ENCODE results near the gene PRPF19.
"Not testable (repeated sequence)": the region's sequence is repeated elsewhere in the genome, so short reads cannot be mapped to it uniquely, and the experiment has no call there.

Gene PRPF19

DNA sequence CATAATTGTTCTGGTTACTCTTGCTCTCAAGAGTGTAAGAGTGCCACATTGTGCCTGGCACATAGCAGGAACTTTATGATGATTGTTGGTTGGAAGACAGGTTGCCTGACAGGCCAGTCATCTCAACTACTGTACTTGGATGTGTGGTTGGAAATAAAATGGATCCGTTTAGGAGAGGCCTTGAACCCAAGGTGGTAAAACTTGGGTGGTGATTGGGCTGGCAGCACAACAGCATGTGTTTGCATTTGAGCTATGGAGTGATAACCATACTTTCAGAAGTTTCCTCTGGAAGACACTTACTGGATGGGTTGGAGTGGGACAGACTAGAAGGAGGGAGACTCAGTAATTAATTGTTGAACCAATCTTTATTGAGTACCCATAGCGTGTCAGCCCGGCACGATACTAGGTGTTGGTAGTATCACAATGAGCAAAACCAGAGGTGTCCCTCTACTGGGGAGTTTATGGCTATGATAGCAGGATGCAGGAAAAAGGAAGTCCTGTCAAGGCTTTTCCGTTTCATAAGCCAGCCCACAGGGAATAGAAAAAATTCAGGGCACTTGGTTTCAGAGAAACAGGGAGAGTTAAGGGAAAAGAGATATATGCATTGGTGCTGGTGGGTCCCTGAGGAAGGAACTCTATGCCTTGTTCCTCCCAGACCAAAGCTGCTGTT, 4.5 kb upstream of the PRPF19 start:
- Histone ChIP-seq H3K27me3 (ENCODE audit: low read length) (no peaks in the 10 kb centered on the region), H4K20me1 (ENCODE audit: low read depth, low read length) (no peaks in the 10 kb centered on the region), H3K36me3 (ENCODE audit: low read length) (no peaks in the 10 kb centered on the region), H3K9me3 (ENCODE audit: insufficient read depth, low read length) (no peaks in the 10 kb centered on the region), H3K4me3 (ENCODE audit: insufficient read depth, low read length, poor library complexity, severe bottlenecking) (no peak overlapping the region), H3K79me2 (ENCODE audit: insufficient read depth, low read length) (peaks cover 7% of the 10 kb centered on the region), H3K9ac (ENCODE audit: low read length) (no peak overlapping the region), H3K9me2 (replicated peaks; ENCODE audit: insufficient read depth, low read length) (no peaks in the 10 kb centered on the region), H3F3A (ENCODE audit: insufficient read depth) (peaks cover 8% of the 10 kb centered on the region), H3K4me2 (ENCODE audit: low read depth, low read length, poor library complexity, severe bottlenecking) (no peak overlapping the region), H2AFZ (ENCODE audit: low read depth, low read length, severe bottlenecking) (no peak overlapping the region), H3K27ac (ENCODE audit: low read depth, low read length) (no peak overlapping the region)
- no peak for TF ChIP-seq CTCF (IDR thresholded peaks at IDR 0.05; ENCODE audit: insufficient read depth, low read length, poor library complexity, severe bottlenecking)

GRCh38 chr11:60910281-60910687, 3.9 kb upstream of the PRPF19 start:
- Histone ChIP-seq H3K36me3 (ENCODE audit: low read length) (no peaks in the 10 kb centered on the region), H3K79me2 (ENCODE audit: insufficient read depth, low read length) (peaks cover 10% of the 10 kb centered on the region), H3K4me2 (ENCODE audit: low read depth, low read length, poor library complexity, severe bottlenecking) (no peak overlapping the region), H3K9me3 (ENCODE audit: insufficient read depth, low read length) (no peaks in the 10 kb centered on the region), H3K27ac (ENCODE audit: low read depth, low read length) (no peak overlapping the region), H4K20me1 (ENCODE audit: low read depth, low read length) (0 out of 2 replicates have a peak, but pooled peaks cover under 1% of the 10 kb centered on the region), H2AFZ (ENCODE audit: low read depth, low read length, severe bottlenecking) (no peak overlapping the region), H3K27me3 (ENCODE audit: low read length) (no peaks in the 10 kb centered on the region), H3F3A (ENCODE audit: insufficient read depth) (peaks cover 5% of the 10 kb centered on the region; the same call in 1 of the 2 replicates), H3K4me3 (ENCODE audit: insufficient read depth, low read length, poor library complexity, severe bottlenecking) (no peak overlapping the region), H3K9ac (ENCODE audit: low read length) (no peak overlapping the region), H3K9me2 (replicated peaks; ENCODE audit: insufficient read depth, low read length) (no peaks in the 10 kb centered on the region)
- TF ChIP-seq CTCF (IDR thresholded peaks at IDR 0.05; ENCODE audit: insufficient read depth, low read length, poor library complexity, severe bottlenecking) (no peak), EZH2phosphoT487 (conservative IDR thresholded peaks at IDR 0.05; ENCODE audit: low read length) (no peak)

DNA sequence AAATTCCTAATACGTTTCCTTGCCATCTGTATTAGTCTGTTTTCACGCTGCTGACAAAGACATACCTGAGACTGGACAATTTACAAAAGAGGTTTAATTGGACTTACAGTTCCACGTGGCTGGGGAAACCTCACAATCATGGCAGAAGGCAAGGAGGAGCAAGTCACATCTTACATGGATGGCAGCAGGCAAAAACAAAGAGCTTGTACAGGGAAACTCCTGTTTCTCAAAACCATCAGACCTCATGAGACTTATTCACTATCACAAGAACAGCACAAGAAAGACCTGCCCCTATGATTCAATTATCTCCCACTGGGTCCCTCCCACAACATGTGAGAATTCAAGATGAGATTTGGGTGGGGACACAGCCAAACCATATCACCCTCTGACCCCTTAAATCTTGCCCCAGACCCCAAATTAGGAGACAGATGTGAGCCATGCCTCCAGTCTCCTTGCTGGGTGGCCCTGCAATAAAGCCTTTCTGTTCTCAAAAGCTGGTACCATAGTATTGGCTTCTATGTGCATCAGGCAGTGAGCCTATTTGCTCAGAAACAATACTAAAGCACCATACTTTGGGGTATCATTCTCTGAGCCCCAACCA, 3.4 kb upstream of the PRPF19 start:
- H3K9me3 ChIP-seq (ENCODE audit: insufficient read depth, low read length); H3K4me2 ChIP-seq (ENCODE audit: low read depth, low read length, poor library complexity, severe bottlenecking); H4K20me1 ChIP-seq (ENCODE audit: low read depth, low read length); H3K4me3 ChIP-seq (ENCODE audit: insufficient read depth, low read length, poor library complexity, severe bottlenecking); H3K9me2 ChIP-seq (replicated peaks; ENCODE audit: insufficient read depth, low read length); H3K36me3 ChIP-seq (ENCODE audit: low read length); H3K9ac ChIP-seq (ENCODE audit: low read length); H2AFZ ChIP-seq (ENCODE audit: low read depth, low read length, severe bottlenecking); H3K27ac ChIP-seq (ENCODE audit: low read depth, low read length); H3K27me3 ChIP-seq (ENCODE audit: low read length); H3F3A ChIP-seq (ENCODE audit: insufficient read depth): not testable (repeated sequence)
- peaks cover 15% of the 10 kb centered on the region for H3K79me2 ChIP-seq (ENCODE audit: insufficient read depth, low read length)

GRCh38 chr11:60908803-60909202, 2.4 kb upstream of the PRPF19 start:
- H3K9ac ChIP-seq (ENCODE audit: low read length): no peak overlapping the region
- no peak overlapping the region for H2AFZ ChIP-seq (ENCODE audit: low read depth, low read length, severe bottlenecking)
- peaks cover 15% of the 10 kb centered on the region for H4K20me1 ChIP-seq (ENCODE audit: low read depth, low read length)
- H3K9me2 ChIP-seq (replicated peaks; ENCODE audit: insufficient read depth, low read length): no peaks in the 10 kb centered on the region
- TF ChIP-seq EZH2phosphoT487 (conservative IDR thresholded peaks at IDR 0.05; ENCODE audit: low read length) (no peak), CTCF (IDR thresholded peaks at IDR 0.05; ENCODE audit: insufficient read depth, low read length, poor library complexity, severe bottlenecking) (no peak)
- H3K36me3 ChIP-seq (ENCODE audit: low read length): 0 out of 2 replicates have a peak, but pooled peaks cover 4% of the 10 kb centered on the region
- H3F3A ChIP-seq (ENCODE audit: insufficient read depth): no peaks in the 10 kb centered on the region
- H3K4me3 ChIP-seq (ENCODE audit: insufficient read depth, low read length, poor library complexity, severe bottlenecking): no peak overlapping the region
- H3K27me3 ChIP-seq (ENCODE audit: low read length): no peaks in the 10 kb centered on the region
- no peak overlapping the region for H3K4me2 ChIP-seq (ENCODE audit: low read depth, low read length, poor library complexity, severe bottlenecking)
- no peaks in the 10 kb centered on the region for H3K9me3 ChIP-seq (ENCODE audit: insufficient read depth, low read length)
- H3K27ac ChIP-seq (ENCODE audit: low read depth, low read length): no peak overlapping the region
- peaks cover 25% of the 10 kb centered on the region for H3K79me2 ChIP-seq (ENCODE audit: insufficient read depth, low read length)

All from SU-DHL-6 (cell line).